Measurements from ENCODE around the gene RAB11FIP4.

The RAB11FIP4 gene

GRCh38 chr17:31580316-31580705 is 188.8 kb downstream of the RAB11FIP4 start:
- H3K4me3 ChIP-seq (ENCODE audit: low read depth, low read length): no peak overlapping the region
- no peak for TF ChIP-seq CTCF (IDR thresholded peaks at IDR 0.05; ENCODE audit: borderline replicate concordance, insufficient read depth, low read depth, low read length)

DNA sequence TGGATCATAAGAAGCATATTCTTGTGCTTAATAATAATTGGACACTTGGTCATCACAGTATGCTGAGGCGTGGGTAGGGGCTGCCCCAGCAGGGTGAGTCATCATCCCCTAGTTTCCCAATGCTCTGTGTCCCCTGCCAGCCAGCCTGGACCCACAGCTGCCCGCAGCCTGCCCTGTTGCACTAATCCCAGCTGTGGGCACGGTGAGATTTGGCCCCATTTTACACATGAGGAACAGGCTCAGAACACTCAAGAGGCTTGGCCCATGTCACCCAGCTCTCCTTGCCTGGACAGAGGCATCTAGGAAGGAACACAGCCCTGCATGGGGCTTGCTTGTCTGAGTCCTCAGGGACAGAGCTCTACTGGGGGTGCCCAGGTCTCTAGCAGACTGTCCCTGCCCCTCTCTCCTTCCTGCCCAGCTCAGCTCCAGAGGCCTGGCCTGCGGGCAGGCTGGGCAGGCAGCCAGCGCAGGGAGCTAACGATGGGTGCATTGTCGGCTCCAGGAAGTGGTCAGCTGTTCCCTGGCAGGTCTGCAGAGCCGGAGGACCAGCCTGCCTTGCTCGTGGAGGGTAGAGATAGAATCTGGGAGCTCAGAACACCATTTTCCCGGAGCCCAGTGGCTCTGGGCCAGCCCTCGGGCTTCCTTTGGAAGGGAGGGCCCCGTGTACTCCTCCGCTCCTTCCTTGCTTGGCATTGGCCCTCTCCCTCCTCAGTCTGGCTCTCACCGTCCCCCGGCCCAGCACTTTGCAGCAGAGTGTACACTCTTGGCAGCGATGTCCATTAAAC is 189.4 kb downstream of the RAB11FIP4 start:
- H3K4me3 ChIP-seq (ENCODE audit: low read depth, low read length): no peak overlapping the region
- no peak for TF ChIP-seq CTCF (IDR thresholded peaks at IDR 0.05; ENCODE audit: borderline replicate concordance, insufficient read depth, low read depth, low read length)

DNA sequence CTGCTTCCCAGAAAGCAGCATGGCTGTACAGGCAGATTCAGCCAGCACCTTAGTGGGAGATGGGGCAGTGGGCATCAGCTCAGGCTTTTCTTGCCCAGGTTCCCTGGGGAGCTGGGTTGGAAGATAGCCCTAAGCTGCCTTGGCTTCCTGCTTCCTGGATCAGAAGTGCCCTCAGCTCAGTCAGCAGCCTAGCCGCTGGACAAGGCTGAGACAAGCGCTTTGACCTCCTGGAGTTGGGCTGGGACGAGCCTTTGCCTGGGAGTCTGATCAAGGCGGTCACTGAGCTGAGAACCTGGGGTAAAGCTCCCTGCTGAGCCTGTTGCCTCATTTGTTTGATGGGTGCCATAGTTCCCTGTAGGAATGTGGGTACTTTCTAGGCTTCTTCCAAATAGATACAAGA is 190.0 kb downstream of the RAB11FIP4 start:
- no peak overlapping the region for H3K4me3 ChIP-seq (ENCODE audit: low read depth, low read length)
- no peak for TF ChIP-seq CTCF (IDR thresholded peaks at IDR 0.05; ENCODE audit: borderline replicate concordance, insufficient read depth, low read depth, low read length)

- no peak for TF ChIP-seq CTCF (IDR thresholded peaks at IDR 0.05; ENCODE audit: borderline replicate concordance, insufficient read depth, low read depth, low read length)
- no peak overlapping the region for H3K4me3 ChIP-seq (ENCODE audit: low read depth, low read length)
Measured at GRCh38 chr17:31582151-31582907, 190.9 kb downstream of the RAB11FIP4 start.

DNA sequence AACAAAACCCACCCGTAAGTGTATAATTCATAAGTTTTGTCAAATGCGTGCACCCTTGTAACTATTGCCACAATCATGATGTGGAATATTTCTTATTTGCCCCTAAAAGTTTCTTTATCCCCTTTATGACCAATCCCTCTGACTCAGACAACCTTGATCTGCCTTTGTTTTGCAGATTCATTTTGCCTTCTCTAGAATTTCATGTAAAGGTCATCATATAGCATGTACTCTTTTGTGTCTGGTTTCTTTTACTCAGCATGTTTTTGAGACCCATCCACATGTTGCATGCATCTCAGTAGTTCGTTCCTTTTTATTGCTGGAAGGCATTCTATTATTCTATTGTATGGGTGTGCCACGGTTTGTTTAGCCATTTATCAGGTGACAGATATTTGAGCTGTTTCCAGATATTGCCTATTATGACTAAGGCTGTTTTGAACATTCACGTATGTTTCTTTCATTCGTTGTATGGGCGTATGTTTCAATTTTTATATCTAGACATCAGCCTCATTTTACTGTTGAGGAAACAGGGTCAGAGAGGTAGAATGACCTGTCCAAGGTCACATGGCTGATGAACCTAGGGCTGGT is 192.4 kb downstream of the RAB11FIP4 start:
- H3K4me3 ChIP-seq (ENCODE audit: low read depth, low read length): no peak overlapping the region
- TF ChIP-seq CTCF (IDR thresholded peaks at IDR 0.05; ENCODE audit: borderline replicate concordance, insufficient read depth, low read depth, low read length): no peak

GRCh38 chr17:31584438-31585279 is 193.2 kb downstream of the RAB11FIP4 start:
- TF ChIP-seq CTCF (IDR thresholded peaks at IDR 0.05; ENCODE audit: borderline replicate concordance, insufficient read depth, low read depth, low read length): no peak

More at GRCh38 chr17:31584438-31585279, 193.2 kb downstream of the RAB11FIP4 start:
- H3K4me3 ChIP-seq (ENCODE audit: low read depth, low read length): no peak overlapping the region

Data from GM12875 (cell line).